Measurements from ENCODE around the gene MYH3.

Gene MYH3

DNA sequence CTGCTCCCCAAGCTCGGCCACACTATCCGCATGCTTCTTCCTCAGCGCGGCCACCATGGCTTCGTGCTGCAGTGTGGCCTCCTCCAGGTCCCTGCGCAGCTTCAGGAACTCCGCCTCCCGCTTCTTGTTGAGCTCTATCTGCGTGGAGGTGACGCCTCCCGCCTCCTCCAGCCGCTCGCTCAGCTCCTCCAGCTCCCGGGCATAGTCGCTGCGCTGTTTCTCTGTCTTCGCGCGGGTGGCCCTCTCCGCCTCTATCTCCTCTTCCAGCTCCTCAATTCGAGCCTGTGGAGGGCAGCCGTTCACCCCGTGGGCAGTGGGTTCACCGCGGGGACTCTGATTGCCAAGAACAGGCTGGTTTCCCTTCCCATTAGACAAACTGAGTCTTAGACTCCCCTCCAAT is 19.0 kb downstream of the MYH3 start:
- DNase-seq (ENCODE audit: low read depth, low spot score), result no peak
- TF ChIP-seq EZH2 (IDR thresholded peaks at IDR 0.05) (no peak), FOXP2 (optimal IDR thresholded peaks at IDR 0.05; ENCODE audit: control extremely low read depth, extremely low read length, insufficient read depth) (no peak), POLR2AphosphoS5 (IDR thresholded peaks at IDR 0.05; ENCODE audit: borderline replicate concordance, low read depth, low read length) (no peak)
- Histone ChIP-seq H3K27ac (no peak overlapping the region), H3K9ac (ENCODE audit: insufficient read length) (no peak overlapping the region), H3K4me3 (no peak overlapping the region), H3K9me3 (ENCODE audit: low read depth, low read length) (no peaks in the 10 kb centered on the region), H3K36me3 (ENCODE audit: insufficient read depth, low read length) (no peaks in the 10 kb centered on the region)

DNA sequence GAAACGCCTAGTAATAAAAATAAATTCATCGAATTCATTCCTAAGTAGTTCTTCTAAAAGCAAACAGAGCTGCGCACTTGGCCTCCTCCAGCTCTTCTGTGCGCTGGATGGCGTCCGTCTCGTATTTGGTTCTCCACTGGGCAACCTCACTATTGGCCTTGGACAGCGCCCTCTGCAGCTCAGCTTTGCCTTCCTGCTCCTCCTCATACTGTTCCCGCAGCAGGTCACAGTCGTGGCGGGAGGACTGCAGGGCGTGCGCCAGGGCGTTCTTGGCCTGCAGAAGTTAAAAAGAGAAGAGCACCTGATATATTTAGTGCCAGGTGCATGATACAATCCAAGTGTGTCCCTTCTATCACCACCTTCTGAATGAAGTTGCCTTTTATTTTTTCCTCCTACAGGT is 21.8 kb downstream of the MYH3 start:
- Histone ChIP-seq H3K4me3 (no peak overlapping the region), H3K36me3 (ENCODE audit: insufficient read depth, low read length) (no peaks in the 10 kb centered on the region), H3K9me3 (ENCODE audit: low read depth, low read length) (no peaks in the 10 kb centered on the region), H3K27ac (no peak overlapping the region), H3K9ac (ENCODE audit: insufficient read length) (no peak overlapping the region)
- TF ChIP-seq FOXP2 (optimal IDR thresholded peaks at IDR 0.05; ENCODE audit: control extremely low read depth, extremely low read length, insufficient read depth) (no peak), EZH2 (IDR thresholded peaks at IDR 0.05) (no peak), POLR2AphosphoS5 (IDR thresholded peaks at IDR 0.05; ENCODE audit: borderline replicate concordance, low read depth, low read length) (no peak)
- no peak for DNase-seq (ENCODE audit: low read depth, low spot score)

DNA sequence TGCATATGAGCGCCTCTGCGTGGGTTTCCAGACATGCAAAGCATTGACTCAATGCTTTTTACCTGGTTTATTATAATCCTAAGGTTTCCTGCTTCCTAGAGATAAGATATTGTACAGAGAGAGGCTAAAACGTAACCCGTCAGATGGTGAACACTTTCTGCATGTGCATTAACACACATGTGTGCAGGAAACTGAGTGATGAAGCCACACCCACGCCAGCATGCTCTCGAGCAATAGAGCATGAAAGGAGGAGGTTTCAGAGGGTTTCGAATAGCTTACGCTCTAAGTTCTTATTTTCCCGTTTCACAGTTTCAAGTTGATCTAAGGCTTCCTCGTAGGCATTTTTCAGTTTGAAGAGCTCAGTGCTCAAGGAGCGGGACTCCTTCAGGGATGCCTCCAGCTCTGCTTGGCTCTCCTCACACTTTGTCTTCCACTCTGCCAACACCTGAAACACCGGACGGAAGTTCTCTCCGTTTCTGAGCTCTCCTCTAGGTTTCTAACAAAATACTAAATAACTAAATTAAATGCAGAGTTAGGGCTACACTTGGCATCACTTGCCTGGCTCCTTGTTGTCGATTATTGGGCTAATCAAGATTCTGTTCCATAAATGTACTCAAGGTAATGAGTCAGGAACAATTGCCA is 23.2 kb downstream of the MYH3 start:
- Histone ChIP-seq H3K4me3 (no peak overlapping the region), H3K27ac (no peak overlapping the region), H3K36me3 (ENCODE audit: insufficient read depth, low read length) (no peaks in the 10 kb centered on the region), H3K9ac (ENCODE audit: insufficient read length) (no peak overlapping the region), H3K9me3 (ENCODE audit: low read depth, low read length) (no peaks in the 10 kb centered on the region)
- TF ChIP-seq FOXP2 (optimal IDR thresholded peaks at IDR 0.05; ENCODE audit: control extremely low read depth, extremely low read length, insufficient read depth) (no peak), POLR2AphosphoS5 (IDR thresholded peaks at IDR 0.05; ENCODE audit: borderline replicate concordance, low read depth, low read length) (no peak), EZH2 (IDR thresholded peaks at IDR 0.05) (no peak)
- DNase-seq (ENCODE audit: low read depth, low spot score), result no peak

DNA sequence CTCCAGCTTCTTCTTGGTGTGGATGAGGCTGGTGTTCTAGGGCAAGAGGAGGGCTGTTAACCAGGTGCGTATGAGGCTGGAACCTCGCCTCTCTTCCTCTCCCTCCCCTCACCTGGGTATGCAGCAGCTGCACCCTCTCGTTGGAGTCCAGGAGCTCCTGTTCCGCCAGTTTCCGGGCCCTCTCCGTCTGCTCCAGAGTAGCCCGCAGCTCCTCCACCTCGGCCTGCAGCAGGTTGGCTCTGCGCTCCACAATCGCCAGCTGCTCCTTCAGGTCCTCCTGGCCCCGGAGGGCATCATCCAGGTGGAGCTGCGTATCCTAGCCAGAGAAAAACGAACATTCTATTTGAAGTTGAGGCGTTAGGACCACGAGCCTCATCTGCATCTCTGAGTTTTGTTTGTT is 25.4 kb downstream of the MYH3 start:
- TF ChIP-seq EZH2 (IDR thresholded peaks at IDR 0.05), result no peak
- no peak for TF ChIP-seq POLR2AphosphoS5 (IDR thresholded peaks at IDR 0.05; ENCODE audit: borderline replicate concordance, low read depth, low read length)
- no peak for TF ChIP-seq FOXP2 (optimal IDR thresholded peaks at IDR 0.05; ENCODE audit: control extremely low read depth, extremely low read length, insufficient read depth)
- H3K27ac ChIP-seq, result no peak overlapping the region
- no peaks in the 10 kb centered on the region for H3K9me3 ChIP-seq (ENCODE audit: low read depth, low read length)
- DNase-seq (ENCODE audit: low read depth, low spot score), result no peak
- no peak overlapping the region for H3K9ac ChIP-seq (ENCODE audit: insufficient read length)
- no peak overlapping the region for H3K4me3 ChIP-seq
- H3K36me3 ChIP-seq (ENCODE audit: insufficient read depth, low read length), result no peaks in the 10 kb centered on the region

DNA sequence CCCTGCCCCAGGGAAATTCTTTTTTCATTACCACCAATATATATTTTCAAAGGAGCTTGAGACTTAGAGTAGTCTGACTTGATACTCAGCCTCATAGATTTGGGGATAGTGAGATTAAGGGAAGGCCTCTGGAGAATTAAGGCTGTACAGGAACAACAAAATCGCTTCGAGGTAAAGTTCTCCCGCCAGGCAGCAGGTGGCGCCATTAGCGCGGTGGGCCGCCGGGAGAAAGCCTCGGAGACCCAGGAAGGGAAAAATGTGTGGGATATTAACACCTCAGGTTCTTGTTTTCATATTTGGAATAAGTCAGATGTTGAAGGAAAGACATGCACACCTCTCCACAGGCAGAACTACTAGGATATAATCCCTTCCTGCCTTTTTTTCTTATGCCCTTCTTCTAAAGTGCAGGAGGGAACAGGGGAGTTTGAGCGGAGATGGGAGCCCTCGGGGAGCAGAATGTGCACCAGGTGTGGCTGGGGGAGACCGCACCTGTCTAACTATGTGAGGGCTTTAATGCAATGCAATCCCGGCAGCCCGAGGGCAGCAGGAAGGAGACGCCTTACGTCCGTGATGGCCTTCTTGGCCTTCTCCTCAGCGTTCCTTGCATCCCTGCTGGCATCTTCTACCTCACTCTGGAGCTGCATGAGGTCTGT is 25.9 kb downstream of the MYH3 start:
- TF ChIP-seq EZH2 (IDR thresholded peaks at IDR 0.05) (no peak), FOXP2 (optimal IDR thresholded peaks at IDR 0.05; ENCODE audit: control extremely low read depth, extremely low read length, insufficient read depth) (no peak), POLR2AphosphoS5 (IDR thresholded peaks at IDR 0.05; ENCODE audit: borderline replicate concordance, low read depth, low read length) (no peak)
- Histone ChIP-seq H3K4me3 (no peak overlapping the region), H3K36me3 (ENCODE audit: insufficient read depth, low read length) (no peaks in the 10 kb centered on the region), H3K27ac (no peak overlapping the region), H3K9me3 (ENCODE audit: low read depth, low read length) (no peaks in the 10 kb centered on the region), H3K9ac (ENCODE audit: insufficient read length) (no peak overlapping the region)
- no peak for DNase-seq (ENCODE audit: low read depth, low spot score)

DNA sequence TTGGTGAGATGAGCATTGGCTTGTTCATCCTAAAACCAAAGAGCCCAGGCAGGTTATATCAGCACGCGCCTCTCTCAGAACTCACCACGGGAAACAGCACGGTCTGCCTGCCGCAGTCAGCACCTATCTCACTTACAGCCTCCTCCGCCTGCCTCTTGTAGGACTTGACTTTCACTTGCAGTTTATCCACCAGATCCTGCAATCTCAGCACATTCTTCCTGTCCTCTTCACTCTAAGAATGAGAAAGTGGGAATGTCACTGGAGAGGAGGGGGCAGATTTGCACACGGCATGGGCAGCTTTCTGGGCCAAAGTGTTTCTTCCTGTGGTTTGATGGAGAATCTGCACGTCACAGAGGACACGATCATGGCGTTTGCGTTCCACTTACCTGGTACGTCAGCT is 27.4 kb downstream of the MYH3 start:
- no peak overlapping the region for H3K9ac ChIP-seq (ENCODE audit: insufficient read length)
- H3K36me3 ChIP-seq (ENCODE audit: insufficient read depth, low read length), result no peaks in the 10 kb centered on the region
- TF ChIP-seq EZH2 (IDR thresholded peaks at IDR 0.05) (no peak), FOXP2 (optimal IDR thresholded peaks at IDR 0.05; ENCODE audit: control extremely low read depth, extremely low read length, insufficient read depth) (no peak), POLR2AphosphoS5 (IDR thresholded peaks at IDR 0.05; ENCODE audit: borderline replicate concordance, low read depth, low read length) (no peak)
- no peaks in the 10 kb centered on the region for H3K9me3 ChIP-seq (ENCODE audit: low read depth, low read length)
- no peak for DNase-seq (ENCODE audit: low read depth, low spot score)
- H3K27ac ChIP-seq, result no peak overlapping the region
- H3K4me3 ChIP-seq, result no peak overlapping the region

DNA sequence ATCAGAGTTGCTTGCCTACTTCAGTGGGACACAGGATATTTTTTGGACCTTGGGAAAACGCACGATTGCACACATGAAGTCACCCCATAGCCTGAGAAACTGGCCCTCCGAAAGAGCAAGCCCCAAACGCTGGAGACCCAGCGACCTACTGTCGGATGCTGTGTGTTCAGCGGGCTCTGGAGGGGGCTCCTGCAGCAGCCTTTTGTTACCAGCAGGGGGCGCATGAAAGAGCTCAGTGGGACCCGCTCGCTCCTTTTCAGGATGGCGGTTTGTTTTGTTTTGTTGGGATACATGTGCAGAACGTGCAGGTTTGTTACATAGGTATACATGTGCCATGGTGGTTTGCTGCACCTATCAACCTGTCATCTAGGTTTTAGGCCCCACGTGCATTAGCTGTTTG is 28.4 kb downstream of the MYH3 start:
- DNase-seq (ENCODE audit: low read depth, low spot score), result no peak
- H3K27ac ChIP-seq, result no peak overlapping the region
- H3K9ac ChIP-seq (ENCODE audit: insufficient read length), result no peak overlapping the region
- TF ChIP-seq FOXP2 (optimal IDR thresholded peaks at IDR 0.05; ENCODE audit: control extremely low read depth, extremely low read length, insufficient read depth), result no peak
- TF ChIP-seq POLR2AphosphoS5 (IDR thresholded peaks at IDR 0.05; ENCODE audit: borderline replicate concordance, low read depth, low read length), result no peak
- no peak for TF ChIP-seq EZH2 (IDR thresholded peaks at IDR 0.05)
- H3K36me3 ChIP-seq (ENCODE audit: insufficient read depth, low read length), result no peaks in the 10 kb centered on the region
- no peaks in the 10 kb centered on the region for H3K9me3 ChIP-seq (ENCODE audit: low read depth, low read length)
- H3K4me3 ChIP-seq, result no peak overlapping the region

DNA sequence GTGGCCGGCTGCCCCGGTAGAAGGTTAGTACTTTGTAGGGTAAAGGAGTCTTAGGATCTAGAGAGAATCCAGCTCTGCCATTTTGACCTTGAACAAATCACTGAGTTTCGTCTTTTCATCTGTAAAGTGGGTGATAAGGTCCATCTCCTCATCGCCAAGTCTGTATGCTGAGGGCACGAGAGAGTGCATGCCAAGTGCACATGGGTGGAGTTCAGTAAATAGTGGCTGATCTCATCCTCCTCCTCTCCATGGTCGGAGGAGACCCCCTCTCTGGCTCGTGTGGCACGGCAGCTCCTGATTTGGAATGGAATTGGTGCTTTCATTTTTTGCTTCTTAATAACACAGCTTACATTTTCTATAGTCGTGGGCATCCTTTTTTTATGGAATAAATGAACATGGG is 30.7 kb downstream of the MYH3 start:
- no peak for TF ChIP-seq FOXP2 (optimal IDR thresholded peaks at IDR 0.05; ENCODE audit: control extremely low read depth, extremely low read length, insufficient read depth)
- no peak for TF ChIP-seq EZH2 (IDR thresholded peaks at IDR 0.05)
- no peak for TF ChIP-seq POLR2AphosphoS5 (IDR thresholded peaks at IDR 0.05; ENCODE audit: borderline replicate concordance, low read depth, low read length)
- Histone ChIP-seq H3K9ac (ENCODE audit: insufficient read length) (no peak overlapping the region), H3K9me3 (ENCODE audit: low read depth, low read length) (no peaks in the 10 kb centered on the region), H3K27ac (no peak overlapping the region), H3K4me3 (no peak overlapping the region), H3K36me3 (ENCODE audit: insufficient read depth, low read length) (no peaks in the 10 kb centered on the region)
- no peak for DNase-seq (ENCODE audit: low read depth, low spot score)

Data from SK-N-MC (cell line).